ENCODE results near the gene E2F3.

E2F3 gene

GRCh38 chr6:20477485-20477884 lies 75.8 kb downstream of the E2F3 start:
- no peak for TF ChIP-seq CTCF (IDR thresholded peaks at IDR 0.05; ENCODE audit: control insufficient read depth, insufficient read depth, low read depth, low read length, missing control alignments)
- no peak for DNase-seq (ENCODE audit: low read depth)
- no peak overlapping the region for H3K4me3 ChIP-seq (ENCODE audit: control insufficient read depth, low read depth, low read length)

- TF ChIP-seq CTCF (IDR thresholded peaks at IDR 0.05; ENCODE audit: control insufficient read depth, insufficient read depth, low read depth, low read length, missing control alignments), result no peak
- DNase-seq (ENCODE audit: low read depth), result no peak
- H3K4me3 ChIP-seq (ENCODE audit: control insufficient read depth, low read depth, low read length), result no peak overlapping the region
Observed at GRCh38 chr6:20479060-20479459, 77.4 kb downstream of the E2F3 start.

- DNase-seq (ENCODE audit: low read depth), result no peak
- H3K4me3 ChIP-seq (ENCODE audit: control insufficient read depth, low read depth, low read length), result no peak overlapping the region
- no peak for TF ChIP-seq CTCF (IDR thresholded peaks at IDR 0.05; ENCODE audit: control insufficient read depth, insufficient read depth, low read depth, low read length, missing control alignments)
Observed at GRCh38 chr6:20479526-20479925, 77.8 kb downstream of the E2F3 start.

GRCh38 chr6:20481281-20481680 lies 79.6 kb downstream of the E2F3 start:
- DNase-seq (ENCODE audit: low read depth), result no peak
- no peak overlapping the region for H3K4me3 ChIP-seq (ENCODE audit: control insufficient read depth, low read depth, low read length)
- TF ChIP-seq CTCF (IDR thresholded peaks at IDR 0.05; ENCODE audit: control insufficient read depth, insufficient read depth, low read depth, low read length, missing control alignments), result no peak

- no peak for DNase-seq (ENCODE audit: low read depth)
- H3K4me3 ChIP-seq (ENCODE audit: control insufficient read depth, low read depth, low read length), result no peak overlapping the region
- no peak for TF ChIP-seq CTCF (IDR thresholded peaks at IDR 0.05; ENCODE audit: control insufficient read depth, insufficient read depth, low read depth, low read length, missing control alignments)
Observed at GRCh38 chr6:20483887-20484497, 82.3 kb downstream of the E2F3 start.

GRCh38 chr6:20486641-20487040 lies 85.0 kb downstream of the E2F3 start:
- no peak for TF ChIP-seq CTCF (IDR thresholded peaks at IDR 0.05; ENCODE audit: control insufficient read depth, insufficient read depth, low read depth, low read length, missing control alignments)
- no peak for DNase-seq (ENCODE audit: low read depth)
- no peak overlapping the region for H3K4me3 ChIP-seq (ENCODE audit: control insufficient read depth, low read depth, low read length)

Data from AG09309 (cell line).